Caco-2 (cell line): Measurements from ENCODE around the gene VPS52. TPM values are rescaled to one million over a fixed set of nuclear protein-coding genes. Genes with fewer than 3 reads are reported as not detected.
A peak's percentile ranks its signal among the peaks of the same experiment; 100 is the strongest.

ENCODE experiments used
- BruUV-seq: library from RNA; stranded (reverse); fragments of 400-500 nt; replicated peaks from 2 replicates; lab custom pipeline; 2021; lab: Mats Ljungman, UMichigan
- CTCF ChIA-PET: fragments of 300-600 bp; sonication (Branson Sonifier 250); formaldehyde crosslinking; loops from one replicate; lab custom pipeline; 2022; ENCODE audit warnings: antibody characterized with exemption; lab: Charles Lee
- POLR2A ChIA-PET: fragments of 300-600 bp; sonication (Branson Sonifier 250); formaldehyde crosslinking; loops from one replicate; lab custom pipeline; 2022; ENCODE audit warnings: antibody characterized with exemption; lab: Charles Lee
- DNase-seq, 2 experiments: peaks; one replicate each; pipeline versions ENCODE4 v3.0.0 to v3.0.0-alpha.2; 2020 to 2022
- H3K27me3 ChIP-seq: replicated peaks from 2 replicates; pipeline ENCODE4 v1.6.0; 2011; ENCODE audit warnings: low read length; ENCODE audit not compliant: control insufficient read depth, insufficient read depth
- H3K36me3 ChIP-seq: 2 replicates; pipeline ENCODE4 v1.5.1; 2011; ENCODE audit warnings: low read length; ENCODE audit not compliant: control insufficient read depth, insufficient read depth
- H3K4me1 ChIP-seq: fragments of 250-450 bp; sonication (Bioruptor Pico); 2 replicates; pipeline ENCODE4 v1.5.1; 2020; ENCODE audit warnings: mild to moderate bottlenecking
- H3K4me3 ChIP-seq: 2 replicates; pipeline ENCODE4 v1.5.1; 2011; ENCODE audit warnings: low read depth, mild to moderate bottlenecking, control low read depth, low read length
- H3K9me3 ChIP-seq: fragments of 250-450 bp; sonication (Bioruptor Pico); 2 replicates; pipeline ENCODE4 v1.5.1; 2020; ENCODE audit warnings: mild to moderate bottlenecking, moderate library complexity
- H3K27ac Mint-ChIP-seq: one replicate; pipeline ENCODE4 v1.8.0; 2022; ENCODE audit warnings: mixed read lengths; ENCODE audit not compliant: unreplicated experiment
- H3K27me3 Mint-ChIP-seq: one replicate; pipeline ENCODE4 v1.8.0; 2022; ENCODE audit warnings: mixed read lengths; ENCODE audit not compliant: insufficient read depth, unreplicated experiment
- H3K36me3 Mint-ChIP-seq: one replicate; pipeline ENCODE4 v1.8.0; 2022; ENCODE audit warnings: mild to moderate bottlenecking, mixed read lengths; ENCODE audit not compliant: insufficient read depth, unreplicated experiment
- H3K4me1 Mint-ChIP-seq: one replicate; pipeline ENCODE4 v1.8.0; 2022; ENCODE audit warnings: low read depth, mixed read lengths; ENCODE audit not compliant: unreplicated experiment
- H3K4me3 Mint-ChIP-seq: one replicate; pipeline ENCODE4 v1.8.0; 2022; ENCODE audit warnings: mild to moderate bottlenecking, moderate library complexity, mixed read lengths; ENCODE audit not compliant: unreplicated experiment
- H3K9me3 Mint-ChIP-seq: one replicate; pipeline ENCODE4 v1.8.0; 2022; ENCODE audit warnings: mixed read lengths; ENCODE audit not compliant: unreplicated experiment
- intact Hi-C: fragments of 100-400 bp; cut with micrococcal nuclease; formaldehyde crosslinking; loops from one replicate; pipeline ENCODE4 v1.10.0; 2022; ENCODE audit not compliant: unreplicated experiment
- total RNA-seq: library from RNA; stranded (reverse); gene quantifications from 2 replicates; pipeline ENCODE4 v1.2.3, GENCODE V29; 2022
- TF ChIP-seq, protein P1 (sequence below), 2 experiments: fragments of 200-600 bp in 1 of 2; IDR thresholded peaks; 1 replicate in 1 of 2; 2 replicates in 1 of 2; pipeline versions ENCODE4 v1.5.1 to v1.8.0; 2011 to 2022; ENCODE audit warnings: antibody characterized with exemption in 1 of 2, control low read depth in 1 of 2, inconsistent platforms in 1 of 2, low read depth in 1 of 2, low read length in 1 of 2, mild to moderate bottlenecking in 1 of 2, moderate library complexity in 1 of 2; ENCODE audit not compliant: insufficient read depth in 1 of 2, severe bottlenecking in 1 of 2, unreplicated experiment in 1 of 2

The VPS52 gene
- total RNA-seq, 1 experiment from 2014 or later, result 55.6 TPM

DNA sequence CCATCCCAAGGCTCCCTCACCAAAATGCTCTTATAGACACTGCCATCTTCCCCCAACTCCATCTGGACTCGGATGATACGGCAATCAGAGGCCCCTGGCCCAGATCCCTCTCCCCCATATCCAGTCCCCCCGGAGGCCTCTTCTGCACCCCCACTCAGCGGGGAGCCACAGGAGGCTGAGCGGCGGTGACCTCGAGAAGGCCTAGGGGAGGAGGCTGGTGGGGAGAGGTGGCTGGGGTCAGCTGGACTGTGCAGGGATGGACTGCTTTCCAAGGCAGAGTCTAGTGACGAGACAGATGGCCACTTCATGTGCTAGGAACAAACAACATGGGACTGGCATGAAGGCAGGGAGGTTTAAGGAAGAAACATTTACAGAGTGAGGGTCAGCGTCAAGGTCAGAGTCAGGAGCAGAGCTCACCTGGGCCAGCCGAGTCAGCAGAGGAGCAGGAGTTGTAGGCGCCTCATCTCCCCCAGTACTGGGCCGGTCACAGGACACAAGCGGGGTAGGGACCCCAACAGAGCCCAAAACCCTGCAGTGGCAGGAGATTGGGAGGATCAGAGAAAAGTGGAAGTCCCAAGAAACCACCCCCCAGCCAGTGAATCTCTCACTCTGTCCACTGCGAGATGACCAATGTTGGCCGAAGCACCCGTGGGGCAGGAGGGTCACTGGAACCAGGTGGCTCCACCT is 21.5 kb upstream of the VPS52 start:
- Mint-ChIP-seq H3K4me3 (no peak overlapping the region), H3K27ac (no peak overlapping the region), H3K4me1 (peaks cover 24% of the 10 kb centered on the region), H3K27me3 (no peaks in the 10 kb centered on the region), H3K36me3 (peaks cover 56% of the 10 kb centered on the region), H3K9me3 (no peaks in the 10 kb centered on the region)
- Histone ChIP-seq H3K9me3 (no peaks in the 10 kb centered on the region), H3K4me1 (peaks cover 20% of the 10 kb centered on the region), H3K36me3 (peaks cover 2% of the 10 kb centered on the region; the same call in 1 of the 2 replicates), H3K27me3 (no peaks in the 10 kb centered on the region), H3K4me3 (no peak overlapping the region)
- TF ChIP-seq, protein P1, sequence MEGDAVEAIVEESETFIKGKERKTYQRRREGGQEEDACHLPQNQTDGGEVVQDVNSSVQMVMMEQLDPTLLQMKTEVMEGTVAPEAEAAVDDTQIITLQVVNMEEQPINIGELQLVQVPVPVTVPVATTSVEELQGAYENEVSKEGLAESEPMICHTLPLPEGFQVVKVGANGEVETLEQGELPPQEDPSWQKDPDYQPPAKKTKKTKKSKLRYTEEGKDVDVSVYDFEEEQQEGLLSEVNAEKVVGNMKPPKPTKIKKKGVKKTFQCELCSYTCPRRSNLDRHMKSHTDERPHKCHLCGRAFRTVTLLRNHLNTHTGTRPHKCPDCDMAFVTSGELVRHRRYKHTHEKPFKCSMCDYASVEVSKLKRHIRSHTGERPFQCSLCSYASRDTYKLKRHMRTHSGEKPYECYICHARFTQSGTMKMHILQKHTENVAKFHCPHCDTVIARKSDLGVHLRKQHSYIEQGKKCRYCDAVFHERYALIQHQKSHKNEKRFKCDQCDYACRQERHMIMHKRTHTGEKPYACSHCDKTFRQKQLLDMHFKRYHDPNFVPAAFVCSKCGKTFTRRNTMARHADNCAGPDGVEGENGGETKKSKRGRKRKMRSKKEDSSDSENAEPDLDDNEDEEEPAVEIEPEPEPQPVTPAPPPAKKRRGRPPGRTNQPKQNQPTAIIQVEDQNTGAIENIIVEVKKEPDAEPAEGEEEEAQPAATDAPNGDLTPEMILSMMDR (IDR thresholded peaks at IDR 0.05; ENCODE audit: insufficient read depth in 1 of 2, low read depth in 1 of 2, low read length in 1 of 2, severe bottlenecking in 1 of 2, unreplicated experiment in 1 of 2), result no peak
- intact Hi-C loops, result no loop called here
- CTCF ChIA-PET, result no interaction called here
- DNase-seq, result no peak
- BruUV-seq, result no TSS peak
- POLR2A ChIA-PET, result no interaction called here

DNA sequence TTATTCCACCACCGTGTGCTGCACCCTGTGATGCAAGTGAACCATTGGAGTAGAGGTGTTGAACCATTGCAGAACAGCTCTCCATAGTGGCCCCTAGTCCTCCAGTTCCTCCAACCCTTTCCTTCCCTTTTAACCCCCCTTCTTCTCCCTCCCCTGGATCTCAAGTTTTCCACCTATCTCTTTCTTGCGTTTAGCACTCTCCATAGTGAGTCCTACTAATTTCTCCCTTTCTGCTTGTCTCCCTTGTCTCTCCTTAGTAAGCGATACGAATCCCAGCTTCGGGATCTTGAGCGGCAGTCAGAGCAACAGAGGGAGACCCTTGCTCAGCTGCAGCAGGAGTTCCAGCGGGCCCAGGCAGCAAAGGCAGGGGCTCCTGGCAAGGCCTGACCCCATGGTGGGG is 18.8 kb upstream of the VPS52 start:
- peak overlapping the region; percentile 65 for H3K4me3 ChIP-seq
- BruUV-seq, result no TSS peak
- CTCF ChIA-PET, result interaction anchor here (1.0 kb wide), 1 partner anchor 9 kb away, joined by 7 read pairs; the partner anchor contains the start of gene RGL2

DNA sequence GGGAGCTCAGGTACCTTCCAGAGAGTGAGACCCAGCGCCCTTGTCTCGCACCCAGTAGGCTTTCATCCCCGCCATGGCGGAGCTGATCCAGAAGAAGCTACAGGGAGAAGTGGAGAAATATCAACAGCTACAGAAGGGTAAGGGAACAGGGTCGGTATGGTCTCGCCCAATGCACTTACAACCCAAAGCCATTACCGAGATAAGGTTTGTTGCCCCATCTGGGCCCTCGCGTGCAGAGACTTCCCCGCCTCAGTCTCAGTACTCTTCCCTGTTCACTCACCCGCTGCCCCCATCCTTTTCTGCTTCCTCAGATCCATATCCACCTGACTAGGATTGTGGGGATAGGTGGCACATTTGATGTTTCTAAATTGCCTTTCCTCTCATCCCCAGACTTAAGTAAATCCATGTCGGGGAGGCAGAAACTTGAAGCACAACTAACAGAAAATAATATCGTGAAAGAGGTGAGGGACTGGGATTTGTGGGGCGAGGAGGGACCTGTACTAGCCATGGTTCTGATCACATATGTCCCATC is 18.2 kb upstream of the VPS52 start:
- H3K9me3 ChIP-seq, result no peaks in the 10 kb centered on the region
- TSS peak; percentile 88 for BruUV-seq
- peak overlapping the region; percentile 65 for H3K4me3 ChIP-seq
- no peaks in the 10 kb centered on the region for H3K9me3 Mint-ChIP-seq
- peak overlapping the region; percentile 94 for H3K27ac Mint-ChIP-seq
- peaks cover 7% of the 10 kb centered on the region; the same call in 1 of the 2 replicates for H3K4me1 ChIP-seq
- H3K4me1 Mint-ChIP-seq, result peaks cover 13% of the 10 kb centered on the region
- H3K36me3 Mint-ChIP-seq, result peaks cover 63% of the 10 kb centered on the region
- H3K36me3 ChIP-seq, result 0 out of 2 replicates have a peak, but pooled peaks cover 2% of the 10 kb centered on the region
- no peaks in the 10 kb centered on the region for H3K27me3 Mint-ChIP-seq
- H3K4me3 Mint-ChIP-seq, result peak overlapping the region; percentile 87
- CTCF ChIA-PET, result interaction anchor here (0.5 to 2.2 kb wide), 5 partner anchors 10 to 1488 kb away, joined by 3 to 9 read pairs (median 4); partner anchors contain the start of genes B3GALT4 and RGL2
- no peaks in the 10 kb centered on the region for H3K27me3 ChIP-seq
- no peak for DNase-seq
- TF ChIP-seq, protein P1 (IDR thresholded peaks at IDR 0.05; ENCODE audit: insufficient read depth in 1 of 2, low read depth in 1 of 2, low read length in 1 of 2, severe bottlenecking in 1 of 2, unreplicated experiment in 1 of 2), result no peak
- intact Hi-C loops, result loop anchor here (1.0 kb wide), 1 partner anchor 7 kb away; no protein-coding TSS in a partner anchor
- POLR2A ChIA-PET, result interaction anchor here (0.5 to 2.5 kb wide), 7 partner anchors 8 to 1460 kb away, joined by 3 to 22 read pairs (median 9); partner anchors contain the start of genes B3GALT4, RGL2, RPS18 and VPS52

More for the DNA sequence above, 18.8 kb upstream of the VPS52 start:
- Mint-ChIP-seq H3K36me3 (peaks cover 57% of the 10 kb centered on the region), H3K9me3 (no peaks in the 10 kb centered on the region), H3K4me3 (peak overlapping the region; percentile 87), H3K27me3 (no peaks in the 10 kb centered on the region), H3K4me1 (peaks cover 15% of the 10 kb centered on the region), H3K27ac (peak overlapping the region; percentile 94)
- 0 out of 2 replicates have a peak, but pooled peaks cover 2% of the 10 kb centered on the region for H3K36me3 ChIP-seq
- H3K9me3 ChIP-seq, result no peaks in the 10 kb centered on the region
- POLR2A ChIA-PET, result interaction anchor here (2.3 to 2.5 kb wide), 2 partner anchors 27 to 319 kb away, joined by 8 to 22 read pairs; partner anchors contain the start of gene ZBTB22
- peaks cover 7% of the 10 kb centered on the region; the same call in 1 of the 2 replicates for H3K4me1 ChIP-seq
- intact Hi-C loops, result no loop called here
- TF ChIP-seq, protein P1 (IDR thresholded peaks at IDR 0.05; ENCODE audit: insufficient read depth in 1 of 2, low read depth in 1 of 2, low read length in 1 of 2, severe bottlenecking in 1 of 2, unreplicated experiment in 1 of 2), result no peak
- DNase-seq, result no peak
- no peaks in the 10 kb centered on the region for H3K27me3 ChIP-seq
